AG08395 (cell line): ENCODE data around the gene MYO9A.
A peak's percentile ranks its signal among the peaks of the same experiment; 100 is the strongest.

Source experiments
- DNase-seq: peaks from one replicate; pipeline ENCODE4 v3.0.0; 2012; ENCODE audit warnings: mixed read lengths, low spot score

The MYO9A gene

DNA sequence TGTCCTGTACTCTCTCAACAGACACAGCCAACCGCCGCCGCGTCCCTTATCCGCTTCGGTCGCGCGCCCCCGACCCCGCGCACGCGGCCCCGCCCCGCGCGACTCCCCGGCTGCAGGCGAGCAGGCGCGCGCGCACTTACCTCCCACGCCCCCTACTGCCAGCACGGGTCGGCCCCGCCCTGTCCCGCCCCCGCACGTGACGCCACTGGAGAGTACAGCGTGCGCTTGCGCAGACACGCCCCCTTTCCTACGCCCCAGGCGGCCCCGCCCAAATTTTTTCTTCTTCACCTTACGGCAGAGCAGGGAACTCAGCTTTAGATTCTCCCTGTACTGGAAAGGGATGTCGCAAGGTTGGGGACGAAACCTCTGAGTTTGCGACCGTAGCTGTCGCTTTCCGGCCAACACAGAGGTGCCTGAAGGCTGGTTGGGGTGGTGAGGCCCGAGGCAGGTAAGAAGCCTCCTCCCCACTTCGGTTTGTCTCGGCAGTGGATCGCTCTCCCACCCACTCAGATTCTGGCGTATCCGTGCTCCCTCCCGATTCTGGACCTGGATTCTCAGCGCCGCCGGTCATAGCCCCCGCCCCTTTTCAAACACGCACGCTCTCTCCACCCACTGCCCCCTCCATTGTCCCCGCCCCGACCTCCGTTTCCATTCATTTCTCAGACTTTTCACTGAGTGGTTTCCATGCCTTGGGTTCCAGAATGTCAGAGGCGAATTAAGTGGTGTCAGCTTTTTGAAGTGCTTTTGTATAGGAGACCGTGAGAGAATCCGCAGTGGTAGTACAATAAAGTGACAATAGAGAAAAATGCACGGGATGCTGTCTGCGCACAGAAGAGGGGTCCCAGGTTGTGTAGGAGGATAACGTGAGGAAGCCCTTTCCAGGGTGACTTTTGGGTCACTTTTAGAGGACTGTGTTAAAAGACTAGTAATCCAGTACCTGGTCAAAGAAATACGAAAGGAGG, at the start of gene MYO9A, which contains the start of gene SENP8:
MYO9A (minus strand) TSS at position 134 of the 962 bp plus-strand sequence. CDS start 71,587 bp downstream, outside the sequence.
SENP8 (plus strand) TSS at position 387 of the 962 bp plus-strand sequence. CDS start 21,221 bp downstream, outside the sequence.
- peak; percentile 98 for DNase-seq

GRCh38 chr15:72167445-72167844, 49.5 kb upstream of the MYO9A start:
- no peak for DNase-seq

- DNase-seq, result no peak
These were observed 48.9 kb upstream of the MYO9A start for GRCh38 chr15:72166716-72167417.

DNA sequence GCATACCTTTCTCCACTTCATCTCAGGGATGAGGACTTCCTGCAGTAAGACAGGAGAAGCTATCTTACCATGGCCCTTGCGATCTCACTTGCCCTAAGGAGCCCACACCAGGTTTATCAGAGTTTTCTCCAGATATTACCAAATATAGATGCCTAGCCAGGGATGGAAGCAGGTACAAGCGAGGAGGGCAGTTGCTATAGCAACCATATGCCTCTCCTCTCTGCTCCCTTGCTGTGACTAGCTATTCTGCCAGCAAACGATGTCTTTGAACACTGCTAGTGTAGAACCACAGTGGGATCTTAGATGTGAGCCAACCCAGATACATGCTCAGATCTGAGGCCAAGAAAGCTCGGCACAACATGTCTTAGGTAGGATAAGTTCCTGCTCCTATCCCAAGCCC, 45.8 kb upstream of the MYO9A start:
- no peak for DNase-seq

DNA sequence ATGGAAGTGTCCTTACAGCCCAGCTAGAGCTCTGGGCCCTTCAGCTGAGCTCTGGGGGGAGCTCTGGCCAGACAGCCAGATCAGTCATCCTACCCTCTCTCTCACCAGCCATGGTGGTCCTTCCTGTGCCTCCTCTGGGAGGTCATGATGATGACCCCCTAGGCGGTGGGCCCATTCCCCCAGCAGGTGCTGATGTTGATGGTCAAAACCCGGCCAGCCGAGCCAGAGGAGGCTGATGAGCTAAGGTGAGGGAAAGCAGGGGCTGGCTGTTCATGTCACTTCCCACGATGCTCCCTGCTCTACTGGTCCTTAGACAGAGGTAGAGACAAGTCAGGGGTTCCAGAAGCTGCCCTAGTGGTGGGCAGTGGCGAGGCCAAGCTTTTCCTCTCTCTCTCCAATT, 44.6 kb upstream of the MYO9A start:
- no peak for DNase-seq

DNA sequence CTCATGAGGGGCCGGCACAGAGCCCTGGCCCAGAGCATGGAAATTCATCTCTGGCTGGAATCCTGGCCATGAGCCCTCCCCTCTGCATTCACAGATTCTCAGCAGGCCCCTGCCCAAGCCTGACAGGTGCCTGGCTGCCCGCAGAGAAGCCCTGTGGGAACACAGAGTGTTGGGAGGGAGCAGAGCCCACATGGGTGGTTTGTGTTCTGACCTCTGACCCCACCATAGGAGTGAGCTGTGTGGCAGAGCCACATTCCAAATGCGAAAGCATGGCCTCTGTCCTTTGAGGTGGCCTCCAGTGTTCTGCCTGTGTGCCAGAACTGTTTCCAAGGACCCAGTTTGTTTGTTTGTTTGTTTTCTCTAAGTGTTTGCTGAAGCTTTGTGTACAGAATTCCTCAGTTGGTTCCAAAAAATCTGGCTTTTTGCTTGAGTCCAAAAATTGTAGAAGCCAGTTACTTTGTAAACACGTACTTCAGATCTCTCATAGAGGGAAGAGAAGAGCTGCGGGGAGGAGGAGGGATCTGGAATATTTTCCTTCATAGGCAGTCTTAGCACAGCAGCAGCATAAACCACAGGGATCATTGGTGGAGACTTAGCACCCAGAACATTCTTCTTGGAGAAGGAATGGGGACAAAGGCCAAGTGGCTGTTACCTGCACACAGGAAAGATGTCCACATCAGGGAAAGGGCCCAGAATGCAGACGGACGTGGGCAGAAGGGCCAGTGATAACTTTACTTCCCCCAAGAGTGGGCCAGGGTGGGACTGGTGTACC, 43.6 kb upstream of the MYO9A start:
- no peak for DNase-seq

- DNase-seq, result no peak
These were observed 42.8 kb upstream of the MYO9A start for GRCh38 chr15:72160696-72161245.

DNA sequence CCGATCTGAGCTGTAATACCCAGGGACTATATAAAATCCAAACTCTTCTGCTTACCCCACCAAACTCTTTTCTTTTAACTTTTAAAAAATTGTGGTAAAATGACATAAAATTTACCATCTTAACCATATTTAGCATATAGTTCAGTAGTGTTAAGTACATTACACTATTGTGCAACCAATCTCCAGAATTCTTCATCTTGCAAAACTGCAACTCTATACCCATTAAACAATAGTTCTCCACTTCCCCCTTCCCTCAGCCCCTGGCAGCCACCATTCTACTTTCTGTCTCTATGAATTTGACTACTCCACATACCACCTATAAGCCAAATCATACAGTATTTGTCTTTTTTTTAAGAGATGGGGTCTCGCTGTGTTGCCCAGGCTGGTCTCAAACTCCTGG, 39.0 kb upstream of the MYO9A start:
- DNase-seq, result no peak

- DNase-seq, result peak; percentile 85
These were observed 38.0 kb upstream of the MYO9A start for GRCh38 chr15:72155635-72156616.

DNA sequence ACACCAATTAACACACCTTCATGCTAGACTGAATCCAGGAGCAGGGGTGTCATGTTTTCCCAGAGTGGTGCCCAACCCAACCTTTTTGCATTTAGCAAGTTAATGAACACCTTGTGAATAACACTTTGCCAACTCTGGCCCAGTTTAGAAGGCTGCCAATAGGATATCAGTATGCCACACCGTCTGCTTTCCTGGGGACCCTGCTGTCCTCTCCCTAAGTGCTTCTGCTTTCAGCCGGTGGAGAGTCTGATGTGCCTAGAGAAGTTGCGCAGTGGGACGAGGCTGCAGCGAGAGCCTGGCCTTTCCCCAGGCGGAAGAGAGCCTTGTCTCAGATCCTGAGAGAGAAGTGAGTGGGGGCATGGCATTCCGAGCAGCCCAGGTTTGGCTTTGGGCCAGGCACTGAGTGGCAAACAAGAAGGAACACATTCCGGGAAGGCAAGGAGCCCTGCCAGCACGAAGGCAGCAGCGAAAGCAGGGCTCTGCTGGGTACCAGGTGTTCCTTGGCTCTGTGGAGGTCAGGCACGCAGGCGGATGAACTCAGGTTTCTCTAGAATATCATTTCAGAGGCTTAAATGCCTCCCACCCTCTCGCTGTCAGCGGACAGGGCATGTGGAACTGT, 37.2 kb upstream of the MYO9A start:
- peak; percentile 21 for DNase-seq

DNA sequence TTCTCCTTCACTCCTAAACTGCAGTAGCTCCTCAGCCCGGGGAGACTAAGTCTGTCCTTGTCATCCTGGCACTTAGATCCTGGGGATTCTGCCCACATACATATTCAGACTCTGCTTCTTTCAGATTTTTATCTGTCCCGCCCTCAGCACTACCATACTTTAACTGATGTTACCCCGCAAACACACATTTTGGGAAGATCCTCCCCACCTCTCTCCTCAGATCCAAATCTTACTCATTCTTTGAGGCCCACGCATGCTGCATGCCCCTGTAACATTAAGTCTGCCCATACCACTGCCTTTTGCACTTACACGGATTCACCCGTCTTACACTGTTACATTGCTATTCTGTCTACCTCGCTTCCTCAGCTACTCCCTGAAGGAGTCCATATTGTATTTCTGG, 36.4 kb upstream of the MYO9A start:
- DNase-seq, result no peak

DNA sequence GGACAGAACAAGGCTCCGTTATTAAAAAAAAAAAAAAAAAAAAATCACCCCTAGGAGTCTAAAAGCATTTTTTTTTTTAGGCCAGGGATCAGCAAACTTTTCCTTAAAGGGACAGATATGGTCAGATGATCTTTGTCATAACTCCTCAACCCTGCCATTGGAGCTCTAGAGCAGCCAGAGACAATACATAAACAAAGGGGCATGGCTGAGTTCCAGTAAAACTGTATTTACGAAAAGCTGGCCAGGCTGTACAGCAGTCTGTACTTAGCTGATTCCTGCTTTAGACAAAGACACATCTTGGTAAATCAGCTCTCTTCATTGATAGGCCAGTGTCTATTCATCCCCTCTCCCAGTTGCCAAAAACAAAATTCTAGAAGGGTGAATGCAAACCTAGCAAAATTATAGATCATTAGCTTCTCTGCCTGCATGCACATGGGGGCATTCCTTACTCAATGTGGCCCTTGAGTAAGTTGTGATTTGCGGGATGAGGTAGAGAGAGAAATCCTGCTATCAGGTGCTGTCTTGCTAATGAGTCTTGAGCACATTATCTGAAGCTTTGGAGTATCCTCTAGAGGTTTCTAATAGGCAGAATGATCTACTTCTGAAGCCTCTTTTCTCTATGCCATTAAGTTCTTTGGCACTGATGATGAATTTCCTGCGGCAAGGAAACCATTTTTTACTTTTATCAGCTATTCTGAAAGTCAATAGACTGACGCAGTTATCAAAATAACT, 35.5 kb upstream of the MYO9A start:
- no peak for DNase-seq

- DNase-seq, result no peak
These were observed 29.5 kb upstream of the MYO9A start for GRCh38 chr15:72147418-72147817.

- no peak for DNase-seq
These were observed 29.0 kb upstream of the MYO9A start for GRCh38 chr15:72146934-72147333.

- DNase-seq, result no peak
These were observed 28.3 kb upstream of the MYO9A start for GRCh38 chr15:72146221-72146620.

GRCh38 chr15:72141171-72142084, 23.5 kb upstream of the MYO9A start:
- DNase-seq, result no peak

DNA sequence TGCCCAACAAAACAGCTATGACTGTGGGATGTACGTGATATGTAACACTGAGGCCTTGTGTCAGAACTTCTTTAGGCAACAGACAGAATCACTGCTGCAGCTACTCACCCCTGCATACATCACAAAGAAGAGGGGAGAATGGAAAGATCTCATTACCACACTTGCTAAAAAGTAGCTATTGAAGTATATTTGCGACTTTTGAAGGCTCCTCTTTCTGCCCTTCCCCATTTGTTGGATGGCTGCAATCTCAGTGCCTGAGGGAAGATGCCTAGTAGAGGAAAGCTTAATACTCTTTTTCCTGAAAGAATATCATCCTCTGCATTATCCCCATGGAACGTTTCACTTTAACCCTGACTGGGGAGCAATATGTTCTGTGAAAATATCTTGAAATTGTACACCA, 22.1 kb upstream of the MYO9A start:
- no peak for DNase-seq

- no peak for DNase-seq
These were observed 21.7 kb upstream of the MYO9A start for GRCh38 chr15:72139667-72140066.
